Activated T-helper 2 cell treated with anti-CD3 and anti-CD28 coated beads, Interferon-gamma antibody, Interleukin-2, Interleukin-4, amounts not matched to agents 10 μg/mL and 5 μg/mL and 100 μg/mL, durations not matched to agents 14 hours and 24 hours and 36 hours (primary cell): ENCODE results near the gene SAMD11. TPM values are rescaled to one million over a fixed set of nuclear protein-coding genes. Genes with fewer than 3 reads are reported as not detected.
A peak's percentile ranks its signal among the peaks of the same experiment; 100 is the strongest.
"Not testable (repeated sequence)": the region's sequence is repeated elsewhere in the genome, so short reads cannot be mapped to it uniquely, and the experiment has no call there.

Source experiments
- DNase-seq: peaks from one replicate; pipeline ENCODE4 v3.0.0; 2021; ENCODE audit warnings: low spot score
- H3K27ac Mint-ChIP-seq: one replicate; pipeline ENCODE4 v1.8.0; 2021; ENCODE audit warnings: mixed read lengths
- H3K27me3 Mint-ChIP-seq: one replicate; pipeline ENCODE4 v1.8.0; 2021; ENCODE audit warnings: low read depth, mixed read lengths
- H3K36me3 Mint-ChIP-seq: one replicate; pipeline ENCODE4 v1.8.0; 2021; ENCODE audit warnings: low read depth, mixed read lengths
- H3K4me1 Mint-ChIP-seq: one replicate; pipeline ENCODE4 v1.8.0; 2021; ENCODE audit warnings: low read depth, mixed read lengths
- H3K4me3 Mint-ChIP-seq: one replicate; pipeline ENCODE4 v1.8.0; 2021; ENCODE audit warnings: low read depth, mild to moderate bottlenecking, moderate library complexity, mixed read lengths
- H3K9me3 Mint-ChIP-seq: one replicate; pipeline ENCODE4 v1.8.0; 2021; ENCODE audit warnings: mixed read lengths
- intact Hi-C: fragments of 100-400 bp; cut with micrococcal nuclease; formaldehyde crosslinking; loops from one replicate; pipeline ENCODE4 v1.15.1; 2023
- total RNA-seq: library from RNA; stranded (reverse); gene quantifications from 2 replicates; pipeline ENCODE4 v1.2.3, GENCODE V29; 2022

The SAMD11 gene
- total RNA-seq, 1 donor from 2014 or later = not detected

DNA sequence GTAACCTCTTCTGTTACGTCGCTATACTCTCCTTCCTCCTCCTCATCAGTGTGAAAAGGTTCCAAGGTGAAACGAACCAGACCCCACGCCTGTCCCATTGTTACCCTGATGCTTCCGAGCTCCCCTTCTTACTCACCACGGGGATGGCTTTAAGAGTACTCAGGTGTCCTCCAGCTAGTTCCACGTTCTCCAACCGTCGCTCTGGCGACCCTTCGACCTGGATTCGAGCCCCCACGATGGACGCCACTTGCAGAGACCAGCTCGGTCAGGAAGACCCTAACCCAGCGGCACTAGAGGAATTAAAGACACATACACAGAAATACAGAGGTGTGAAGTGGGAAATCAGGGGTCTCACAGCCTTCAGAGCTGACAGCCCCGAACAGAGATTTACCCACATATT, 25.8 kb upstream of the SAMD11 start:
- DNase-seq, H3K4me1 Mint-ChIP-seq, intact Hi-C loops, H3K36me3 Mint-ChIP-seq, H3K4me3 Mint-ChIP-seq, H3K27ac Mint-ChIP-seq: not testable (repeated sequence)
- peaks cover 64% of the 10 kb centered on the region for H3K27me3 Mint-ChIP-seq
- H3K9me3 Mint-ChIP-seq = peaks cover 15% of the 10 kb centered on the region

DNA sequence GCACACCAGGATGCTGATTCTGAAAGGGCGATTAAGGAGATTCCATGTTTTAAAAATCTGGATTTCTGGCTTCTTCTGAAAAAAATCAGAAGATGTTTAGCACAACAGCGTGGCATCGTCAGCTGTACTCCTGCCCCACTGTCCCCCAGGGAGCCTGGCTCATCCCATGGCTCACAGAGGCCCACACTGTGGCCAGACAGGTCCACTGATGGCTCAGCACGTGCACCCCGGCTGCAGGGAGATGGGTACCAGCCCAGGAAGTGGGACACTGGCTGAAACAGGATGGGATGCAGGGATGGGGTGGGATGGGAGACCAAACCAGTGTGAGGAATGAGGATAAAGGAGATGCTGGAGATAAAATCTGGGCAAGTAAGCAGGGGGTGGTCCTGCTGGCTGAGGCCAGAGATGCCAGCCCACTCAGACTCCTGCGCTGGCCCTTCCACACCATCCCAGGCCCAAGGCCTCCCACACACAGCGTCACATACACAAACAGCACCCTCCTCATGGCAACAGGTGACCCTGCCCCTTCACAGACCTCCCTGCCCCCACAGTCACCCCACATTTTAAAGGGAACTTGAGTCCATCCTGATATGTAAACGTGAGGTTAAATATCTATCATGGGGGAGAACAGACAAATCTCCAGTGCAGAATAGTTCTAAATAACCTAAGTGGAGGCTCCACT, 23.9 kb upstream of the SAMD11 start:
- H3K36me3 Mint-ChIP-seq = peaks cover 3% of the 10 kb centered on the region
- H3K4me3 Mint-ChIP-seq = no peak overlapping the region
- H3K27ac Mint-ChIP-seq = no peak overlapping the region
- H3K27me3 Mint-ChIP-seq = peaks cover 61% of the 10 kb centered on the region
- peaks cover 5% of the 10 kb centered on the region for H3K4me1 Mint-ChIP-seq
- intact Hi-C loops = no loop called here
- H3K9me3 Mint-ChIP-seq = peaks cover 15% of the 10 kb centered on the region
- no peak for DNase-seq

DNA sequence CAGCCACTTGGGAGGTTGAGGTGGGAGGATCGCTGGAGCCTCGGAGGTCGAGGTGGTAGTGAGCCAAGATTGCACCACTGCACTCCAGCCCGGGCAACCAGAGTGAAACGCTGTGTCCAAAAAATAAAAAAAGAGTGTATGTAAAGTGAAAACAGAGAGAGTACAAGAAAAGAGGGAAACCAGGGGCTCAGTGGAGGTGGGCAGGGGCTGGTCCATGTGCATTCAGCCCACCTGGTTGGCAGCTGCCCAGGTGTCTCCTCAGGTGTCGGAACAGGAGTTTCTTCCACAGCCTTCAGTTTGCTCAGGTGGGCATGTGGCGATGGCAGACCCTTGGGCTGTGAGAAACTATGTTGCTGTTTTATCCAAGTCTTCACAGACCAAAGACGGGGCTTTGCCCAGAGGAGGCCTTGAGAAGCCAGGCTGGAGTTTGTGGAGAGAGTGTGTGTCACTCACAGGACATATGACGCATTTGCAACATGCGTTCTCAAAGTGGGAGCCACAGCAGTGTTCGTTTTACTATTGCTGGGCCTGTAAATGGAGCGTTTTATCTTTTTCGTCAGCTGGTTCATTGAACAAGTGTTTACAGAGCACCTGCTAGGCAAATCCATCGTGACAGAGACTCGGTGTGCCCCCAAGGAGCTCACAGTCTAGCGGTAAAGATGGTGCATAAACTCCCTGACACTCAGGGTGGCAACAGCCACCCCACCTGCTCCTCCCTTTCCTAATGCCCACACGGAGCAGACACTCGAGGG, 22.4 kb upstream of the SAMD11 start:
- Mint-ChIP-seq H3K4me3 (no peak overlapping the region), H3K36me3 (peaks cover 3% of the 10 kb centered on the region), H3K27ac (no peak overlapping the region), H3K9me3 (peaks cover 15% of the 10 kb centered on the region), H3K4me1 (peaks cover 10% of the 10 kb centered on the region), H3K27me3 (peaks cover 67% of the 10 kb centered on the region)
- no peak for DNase-seq
- intact Hi-C loops = no loop called here

DNA sequence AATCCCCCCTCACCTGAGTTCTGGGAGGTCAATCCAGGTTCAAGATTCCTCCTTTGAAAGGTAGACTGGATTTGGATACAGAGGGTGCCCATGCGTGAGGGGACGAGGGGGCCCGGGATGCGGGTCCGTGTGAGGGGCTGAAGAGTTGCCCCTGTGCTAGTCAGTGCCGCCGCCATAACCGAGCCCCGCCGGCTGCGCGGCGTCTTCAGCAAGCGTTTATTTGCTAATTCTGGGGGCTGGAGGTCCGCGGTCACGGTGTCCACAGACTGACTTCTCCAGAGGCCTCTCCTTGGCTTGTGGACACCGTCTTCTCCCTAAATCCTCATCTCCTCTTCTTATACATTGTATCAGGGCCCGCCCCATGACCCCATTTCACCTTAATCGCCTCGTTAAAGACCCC, 20.9 kb upstream of the SAMD11 start:
- peaks cover 64% of the 10 kb centered on the region for H3K27me3 Mint-ChIP-seq
- peaks cover 10% of the 10 kb centered on the region for H3K9me3 Mint-ChIP-seq
- DNase-seq = peak; percentile 8
- H3K27ac Mint-ChIP-seq = no peak overlapping the region
- H3K36me3 Mint-ChIP-seq = peaks cover 3% of the 10 kb centered on the region
- intact Hi-C loops = no loop called here
- H3K4me3 Mint-ChIP-seq = no peak overlapping the region
- peaks cover 10% of the 10 kb centered on the region for H3K4me1 Mint-ChIP-seq

DNA sequence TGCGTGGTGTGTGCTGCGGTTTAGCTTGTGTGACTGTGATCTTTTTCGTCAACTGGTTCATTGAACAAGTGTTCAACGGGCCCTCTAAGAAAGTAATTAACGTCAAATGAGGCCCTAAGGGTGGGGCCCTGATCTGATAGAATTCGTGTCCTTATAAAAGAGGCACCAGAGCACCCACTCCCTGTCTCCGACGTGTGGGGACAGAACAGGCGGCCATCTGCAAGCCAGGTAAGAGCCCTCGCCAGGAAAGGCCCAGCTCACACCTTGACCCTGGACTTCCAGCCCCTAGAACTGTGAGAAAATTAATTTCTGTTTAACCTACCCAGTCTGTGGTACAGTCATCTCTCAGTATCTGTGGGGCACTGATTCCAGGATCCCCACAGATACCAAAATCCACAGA, 20.4 kb upstream of the SAMD11 start:
- no peak for DNase-seq
- no peaks in the 10 kb centered on the region for H3K36me3 Mint-ChIP-seq
- intact Hi-C loops = no loop called here
- H3K9me3 Mint-ChIP-seq = peaks cover 5% of the 10 kb centered on the region
- no peak overlapping the region for H3K4me3 Mint-ChIP-seq
- H3K27ac Mint-ChIP-seq = no peak overlapping the region
- H3K27me3 Mint-ChIP-seq = peaks cover 65% of the 10 kb centered on the region
- peaks cover 8% of the 10 kb centered on the region for H3K4me1 Mint-ChIP-seq

DNA sequence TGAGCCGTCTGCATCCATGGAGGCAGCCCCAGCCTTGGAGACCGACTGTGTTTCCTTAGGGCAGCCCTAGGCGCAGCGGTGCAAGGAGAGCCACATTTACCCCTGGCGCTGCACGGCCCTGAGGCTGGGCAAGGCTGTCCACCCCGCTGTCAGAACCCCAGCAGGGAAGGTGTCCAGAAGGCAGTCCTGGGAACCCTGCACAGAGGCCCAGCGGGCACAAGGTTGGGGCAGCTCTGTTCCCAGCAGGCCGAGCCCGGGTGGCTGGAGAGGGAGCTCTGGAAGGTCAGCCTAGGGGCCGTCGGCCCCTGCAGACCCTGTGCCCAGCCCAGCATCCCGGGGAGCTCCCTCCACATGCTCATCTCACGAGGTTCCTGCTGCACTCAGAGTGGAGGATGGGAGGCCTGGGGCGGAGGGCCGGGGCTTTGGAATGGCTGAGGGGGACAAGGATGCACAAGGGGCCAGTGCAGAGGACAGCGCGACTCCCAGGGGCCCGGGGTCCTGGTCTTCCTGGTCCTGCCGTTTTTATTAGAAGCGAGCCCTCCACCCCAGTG, 19.9 kb upstream of the SAMD11 start:
- no peak overlapping the region for H3K4me3 Mint-ChIP-seq
- no peaks in the 10 kb centered on the region for H3K9me3 Mint-ChIP-seq
- no peaks in the 10 kb centered on the region for H3K36me3 Mint-ChIP-seq
- H3K27me3 Mint-ChIP-seq = peaks cover 62% of the 10 kb centered on the region
- intact Hi-C loops = loop anchor here (2.0 kb wide), 1 partner anchor 37 kb away; no protein-coding TSS in a partner anchor
- no peak overlapping the region for H3K27ac Mint-ChIP-seq
- H3K4me1 Mint-ChIP-seq = peaks cover 5% of the 10 kb centered on the region
- peak; percentile 8 for DNase-seq

DNA sequence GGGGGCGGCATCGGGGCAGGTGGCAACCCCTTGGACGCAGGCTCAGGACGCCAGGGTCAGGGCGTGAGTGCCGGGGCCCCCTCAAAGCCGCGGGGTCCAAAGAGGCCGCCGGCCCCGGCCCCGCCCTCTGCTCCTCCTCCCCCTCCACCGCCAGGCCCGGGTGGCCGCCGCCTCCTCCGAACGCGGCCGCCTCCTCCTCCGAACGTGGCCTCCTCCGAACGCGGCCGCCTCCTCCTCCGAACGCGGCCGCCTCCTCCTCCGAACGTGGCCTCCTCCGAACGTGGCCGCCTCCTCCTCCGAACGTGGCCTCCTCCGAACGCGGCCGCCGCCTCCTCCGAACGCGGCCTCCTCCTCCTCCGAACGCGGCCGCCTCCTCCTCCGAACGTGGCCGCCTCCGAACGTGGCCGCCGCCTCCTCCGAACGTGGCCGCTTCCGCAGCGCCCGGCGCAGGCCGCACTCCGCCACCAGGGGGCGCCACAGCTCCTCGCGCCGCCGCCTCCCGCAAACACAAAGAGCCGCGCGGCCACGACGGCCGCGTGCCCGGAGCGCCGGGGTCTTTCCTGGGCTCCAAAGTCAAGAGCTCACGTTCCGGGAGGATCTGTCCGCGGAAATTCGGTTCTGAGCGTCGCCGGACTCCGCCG, 19.3 kb upstream of the SAMD11 start:
- H3K27me3 Mint-ChIP-seq = peaks cover 60% of the 10 kb centered on the region
- no peak overlapping the region for H3K27ac Mint-ChIP-seq
- H3K4me3 Mint-ChIP-seq = peak overlapping the region; percentile 21
- H3K36me3 Mint-ChIP-seq = no peaks in the 10 kb centered on the region
- peak; percentile 83 for DNase-seq
- intact Hi-C loops = loop anchor here (2.0 kb wide), 1 partner anchor 36 kb away; no protein-coding TSS in a partner anchor
- no peaks in the 10 kb centered on the region for H3K9me3 Mint-ChIP-seq
- H3K4me1 Mint-ChIP-seq = peaks cover 5% of the 10 kb centered on the region

DNA sequence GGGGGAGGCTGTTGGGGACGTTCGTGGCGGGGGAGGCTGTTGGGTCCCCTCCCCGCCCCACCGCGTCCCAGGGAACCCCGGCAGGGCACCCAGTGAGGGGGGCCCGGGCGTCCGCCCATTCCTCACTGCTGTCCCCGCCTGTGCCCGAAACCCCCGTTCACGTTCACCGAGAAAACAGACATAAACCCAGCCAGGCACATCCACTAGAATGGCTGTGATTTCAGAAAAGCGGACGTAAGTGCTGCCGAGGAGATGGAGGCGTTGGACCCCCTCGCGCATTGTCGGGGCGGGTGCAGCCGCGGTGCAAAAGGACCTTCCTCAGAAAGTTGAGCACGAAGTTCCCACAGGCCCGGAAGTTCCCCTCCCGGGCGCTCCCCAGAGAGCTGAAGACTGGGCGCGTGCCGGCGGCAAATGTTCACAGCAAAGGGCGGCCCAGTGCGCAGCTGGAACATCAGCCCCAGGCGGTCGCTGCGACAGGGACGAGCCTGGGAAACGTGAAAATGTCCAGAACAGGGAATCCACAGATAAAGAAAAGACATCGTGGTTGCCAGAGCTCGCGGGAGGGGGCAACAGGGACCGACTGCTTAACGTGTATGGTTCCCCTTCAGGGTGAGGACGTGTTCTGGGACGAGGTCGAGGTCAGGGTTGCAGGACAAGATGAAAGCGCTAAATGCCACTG, 18.5 kb upstream of the SAMD11 start:
- intact Hi-C loops = loop anchor here (2.0 kb wide), 1 partner anchor 36 kb away; no protein-coding TSS in a partner anchor
- H3K27ac Mint-ChIP-seq = no peak overlapping the region
- peaks cover 5% of the 10 kb centered on the region for H3K4me1 Mint-ChIP-seq
- peak; percentile 8 for DNase-seq
- H3K4me3 Mint-ChIP-seq = peak overlapping the region; percentile 52
- H3K9me3 Mint-ChIP-seq = no peaks in the 10 kb centered on the region
- peaks cover 56% of the 10 kb centered on the region for H3K27me3 Mint-ChIP-seq
- H3K36me3 Mint-ChIP-seq = no peaks in the 10 kb centered on the region

DNA sequence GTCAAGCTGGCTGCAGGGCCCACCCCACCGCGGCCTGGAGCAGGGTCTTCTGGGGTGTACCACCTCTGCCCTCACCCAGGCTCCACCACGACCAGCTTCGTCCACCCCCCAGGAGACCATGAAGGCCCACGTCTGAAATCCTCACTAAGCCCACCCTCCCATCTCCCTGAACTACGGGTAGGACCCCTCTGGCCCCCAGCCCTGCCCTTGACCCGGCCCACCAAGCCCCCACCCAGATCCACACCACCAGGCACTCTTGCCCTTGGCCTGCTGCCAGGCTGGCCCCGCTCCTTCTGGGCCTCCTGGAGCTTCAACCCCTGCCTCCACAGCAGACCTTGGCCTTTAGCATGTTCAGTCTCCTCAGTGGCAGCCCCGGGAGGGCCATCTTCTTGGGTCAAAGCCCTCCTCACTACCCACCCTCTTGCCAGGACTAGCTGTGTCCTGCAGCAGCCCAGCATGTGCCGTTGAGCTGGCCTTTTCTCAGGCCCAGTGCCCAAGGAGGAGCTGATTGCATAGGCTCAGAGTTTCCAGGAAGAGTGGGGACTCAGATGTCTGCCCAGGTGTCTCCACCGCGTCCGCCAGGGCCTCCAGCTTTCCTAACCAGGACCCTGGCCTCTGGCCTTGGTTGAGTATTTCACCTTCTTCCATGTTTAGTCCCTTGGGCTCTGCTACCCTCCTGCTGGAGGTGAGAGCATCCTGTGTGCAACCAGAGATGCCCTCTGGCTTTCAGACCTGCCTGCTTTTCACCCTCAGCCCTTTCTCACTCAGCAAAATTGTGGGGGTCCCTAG, 17.7 kb upstream of the SAMD11 start:
- Mint-ChIP-seq H3K9me3 (no peaks in the 10 kb centered on the region), H3K27me3 (peaks cover 53% of the 10 kb centered on the region), H3K4me3 (no peak overlapping the region), H3K36me3 (no peaks in the 10 kb centered on the region), H3K4me1 (peaks cover 5% of the 10 kb centered on the region), H3K27ac (no peak overlapping the region)
- intact Hi-C loops = loop anchor here (1.0 to 2.0 kb wide), 2 partner anchors 35 to 70 kb away; no protein-coding TSS in a partner anchor
- peak; percentile 7 for DNase-seq

DNA sequence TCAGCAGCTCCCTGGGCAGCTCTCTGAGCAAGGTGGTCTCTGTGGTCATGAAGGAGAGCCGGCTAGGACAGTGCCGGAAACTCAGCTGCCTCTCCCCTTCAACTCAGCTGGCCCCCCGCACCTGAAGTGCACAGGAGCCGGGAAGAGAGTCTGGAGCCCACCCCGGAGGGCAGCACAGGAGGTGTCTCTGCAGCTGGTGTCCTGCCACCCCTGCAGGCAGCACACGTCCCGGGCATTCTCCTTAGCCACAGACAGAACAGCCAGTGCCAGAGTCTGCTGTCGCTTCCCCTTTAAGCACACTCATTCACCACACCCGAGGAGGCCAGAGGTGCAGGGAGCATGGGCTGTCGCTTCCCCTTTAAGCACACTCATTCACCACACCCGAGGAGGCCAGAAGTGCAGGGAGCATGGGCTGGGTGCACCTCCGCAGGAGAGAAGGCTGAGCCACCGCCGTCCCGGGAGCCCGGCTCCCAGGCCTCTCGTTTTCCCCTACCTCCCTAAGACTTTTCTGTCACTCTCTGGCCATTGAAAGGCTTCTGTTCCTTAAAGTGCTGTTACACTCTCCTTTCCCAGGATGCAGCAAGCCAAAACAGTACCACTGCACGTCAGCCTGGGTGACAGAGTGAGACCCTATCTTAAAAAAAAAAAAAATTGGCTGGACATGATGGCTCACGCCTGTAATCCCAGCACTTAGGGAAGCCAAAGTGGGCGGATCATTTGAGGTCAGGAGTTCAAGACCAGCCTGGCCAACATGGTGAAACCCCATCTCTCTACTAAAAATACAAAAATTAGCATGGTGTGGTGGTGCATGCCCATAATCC, 16.9 kb upstream of the SAMD11 start:
- Mint-ChIP-seq H3K36me3 (no peaks in the 10 kb centered on the region), H3K27me3 (peaks cover 51% of the 10 kb centered on the region), H3K4me1 (peaks cover 5% of the 10 kb centered on the region), H3K9me3 (no peaks in the 10 kb centered on the region), H3K27ac (no peak overlapping the region), H3K4me3 (no peak overlapping the region)
- no peak for DNase-seq
- intact Hi-C loops = loop anchor here (1.0 kb wide), 1 partner anchor 69 kb away; no protein-coding TSS in a partner anchor
